H9 (cell line): ENCODE data around the gene ZNF527. TPM values are rescaled to one million over a fixed set of nuclear protein-coding genes. Genes with fewer than 3 reads are reported as not detected.
"Not testable (repeated sequence)": the region's sequence is repeated elsewhere in the genome, so short reads cannot be mapped to it uniquely, and the experiment has no call there.

Experiments
- DNase-seq: peaks from one replicate; pipeline ENCODE4 v3.0.0-alpha.2; 2017
- H2AFZ ChIP-seq: one replicate; pipeline ENCODE4 v1.6.1; 2013; ENCODE audit warnings: mild to moderate bottlenecking, low read length, control low read depth, moderate library complexity
- H2AK5ac ChIP-seq: 2 replicates; pipeline ENCODE4 v1.6.1; 2013; ENCODE audit warnings: low read length, control low read depth, mixed read lengths; ENCODE audit not compliant: insufficient read length
- H2BK120ac ChIP-seq: one replicate; pipeline ENCODE4 v1.6.1; 2013; ENCODE audit warnings: low read depth, mild to moderate bottlenecking, low read length, control low read depth, inconsistent platforms; ENCODE audit not compliant: poor library complexity, severe bottlenecking
- H2BK12ac ChIP-seq: 2 replicates; pipeline ENCODE4 v1.6.1; 2013; ENCODE audit warnings: low read length, control low read depth, mixed read lengths, low read depth; ENCODE audit not compliant: insufficient read length
- H2BK15ac ChIP-seq: 2 replicates; pipeline ENCODE4 v1.6.1; 2013; ENCODE audit warnings: low read depth, low read length, control low read depth
- H2BK20ac ChIP-seq: one replicate; pipeline ENCODE4 v1.6.1; 2013; ENCODE audit warnings: low read depth, mild to moderate bottlenecking, low read length, control low read depth, inconsistent platforms; ENCODE audit not compliant: poor library complexity, severe bottlenecking
- H2BK5ac ChIP-seq: 2 replicates; pipeline ENCODE4 v1.6.1; 2013; ENCODE audit warnings: low read length, control low read depth, mixed read lengths; ENCODE audit not compliant: insufficient read length
- H3K14ac ChIP-seq: 2 replicates; pipeline ENCODE4 v1.6.1; 2013; ENCODE audit warnings: low read length, control low read depth; ENCODE audit not compliant: insufficient read depth
- H3K18ac ChIP-seq: 2 replicates; pipeline ENCODE4 v1.6.1; 2013; ENCODE audit warnings: low read depth, mild to moderate bottlenecking, mixed read lengths, low read length, control low read depth; ENCODE audit not compliant: insufficient read length
- H3K23ac ChIP-seq: 2 replicates; pipeline ENCODE4 v1.6.1; 2013; ENCODE audit warnings: low read length, control low read depth, mixed read lengths, low read depth; ENCODE audit not compliant: insufficient read length
- H3K23me2 ChIP-seq: 2 replicates; pipeline ENCODE4 v1.6.1; 2013; ENCODE audit warnings: low read depth, mild to moderate bottlenecking, mixed read lengths, low read length, control low read depth; ENCODE audit not compliant: insufficient read length, poor library complexity, severe bottlenecking
- H3K27ac ChIP-seq: 2 replicates; pipeline ENCODE4 v1.5.1; 2013; ENCODE audit warnings: low read length, control low read depth, mixed read lengths, low read depth; ENCODE audit not compliant: insufficient read length
- H3K27me3 ChIP-seq: 2 replicates; pipeline ENCODE4 v1.6.1; 2013; ENCODE audit warnings: low read length, control low read depth, inconsistent platforms; ENCODE audit not compliant: insufficient read depth
- H3K4ac ChIP-seq: 2 replicates; pipeline ENCODE4 v1.6.1; 2013; ENCODE audit warnings: low read depth, mild to moderate bottlenecking, control low read depth, inconsistent platforms, low read length, moderate library complexity
- H3K4me1 ChIP-seq: 2 replicates; pipeline ENCODE4 v1.6.1; 2013; ENCODE audit warnings: low read length, control low read depth, inconsistent platforms; ENCODE audit not compliant: insufficient read depth
- H3K4me2 ChIP-seq: 2 replicates; pipeline ENCODE4 v1.6.1; 2013; ENCODE audit warnings: low read length, control low read depth, mixed read lengths; ENCODE audit not compliant: insufficient read length, insufficient read depth
- H3K56ac ChIP-seq: 2 replicates; pipeline ENCODE4 v1.6.1; 2013; ENCODE audit warnings: low read depth, mild to moderate bottlenecking, mixed read lengths, low read length, control low read depth; ENCODE audit not compliant: insufficient read length
- H3K79me1 ChIP-seq: 2 replicates; pipeline ENCODE4 v1.6.1; 2013; ENCODE audit warnings: low read depth, mild to moderate bottlenecking, moderate library complexity, low read length, control low read depth, inconsistent platforms; ENCODE audit not compliant: insufficient read depth, poor library complexity, severe bottlenecking
- H3K79me2 ChIP-seq: 2 replicates; pipeline ENCODE4 v1.6.1; 2013; ENCODE audit warnings: low read length, control low read depth, inconsistent platforms; ENCODE audit not compliant: insufficient read depth
- H3K9ac ChIP-seq: 2 replicates; pipeline ENCODE4 v1.6.1; 2013; ENCODE audit warnings: low read length, control low read depth, mixed read lengths; ENCODE audit not compliant: insufficient read length; ENCODE audit errors: extremely low read depth
- H3K9me3 ChIP-seq: one replicate; pipeline ENCODE4 v1.6.1; 2013; ENCODE audit warnings: low read depth, low read length, inconsistent platforms; ENCODE audit not compliant: control insufficient read depth
- H3T11ph ChIP-seq: one replicate; pipeline ENCODE4 v1.6.1; 2013; ENCODE audit warnings: mild to moderate bottlenecking, low read length, control low read depth, inconsistent platforms
- H4K20me1 ChIP-seq: one replicate; pipeline ENCODE4 v1.6.1; 2013; ENCODE audit not compliant: control insufficient read depth, insufficient read length, insufficient read depth
- H4K5ac ChIP-seq: 2 replicates; pipeline ENCODE4 v1.6.1; 2013; ENCODE audit warnings: low read depth, mild to moderate bottlenecking, mixed read lengths, low read length, control low read depth; ENCODE audit not compliant: insufficient read length
- H4K8ac ChIP-seq: replicated peaks from 2 replicates; pipeline ENCODE4 v1.6.1; 2013; ENCODE audit warnings: low read length, control low read depth, mixed read lengths, low read depth; ENCODE audit not compliant: insufficient read length
- H4K91ac ChIP-seq: 2 replicates; pipeline ENCODE4 v1.6.1; 2013; ENCODE audit warnings: low read depth, mild to moderate bottlenecking, moderate library complexity, mixed read lengths, low read length, control low read depth; ENCODE audit not compliant: insufficient read length
- H3K27ac Mint-ChIP-seq, 3 experiments: 2 replicates in 2 of 3; 3 replicates in 1 of 3; pipeline ENCODE4 v1.8.0; 2020 to 2021; ENCODE audit warnings: mixed read lengths in 3 of 3, mild to moderate bottlenecking in 1 of 3, moderate library complexity in 1 of 3
- H3K27me3 Mint-ChIP-seq: 2 replicates; pipeline ENCODE4 v1.8.0; 2021; ENCODE audit warnings: low read depth, mild to moderate bottlenecking, moderate library complexity, mixed read lengths
- H3K36me3 Mint-ChIP-seq, 3 experiments: 2 replicates in 2 of 3; 3 replicates in 1 of 3; pipeline ENCODE4 v1.8.0; 2020 to 2021; ENCODE audit warnings: low read depth in 3 of 3, mixed read lengths in 3 of 3; ENCODE audit not compliant: insufficient read depth in 1 of 3
- H3K4me1 Mint-ChIP-seq, 2 experiments: 2 replicates each; pipeline ENCODE4 v1.8.0; 2020; ENCODE audit warnings: mixed read lengths in 2 of 2
- H3K4me3 Mint-ChIP-seq, 2 experiments: 2 replicates in 1 of 2; 3 replicates in 1 of 2; pipeline ENCODE4 v1.8.0; 2020 to 2021; ENCODE audit warnings: mild to moderate bottlenecking in 2 of 2, mixed read lengths in 2 of 2, moderate library complexity in 1 of 2
- H3K9me3 Mint-ChIP-seq, 2 experiments: 2 replicates in 1 of 2; 3 replicates in 1 of 2; pipeline ENCODE4 v1.8.0; 2020; ENCODE audit warnings: mild to moderate bottlenecking in 2 of 2, mixed read lengths in 2 of 2, moderate library complexity in 1 of 2
- CTCF ChIP-seq: fragments of 200-600 bp; sonication (generic); conservative IDR thresholded peaks from 3 replicates; pipeline ENCODE4 v1.8.0; 2021; ENCODE audit warnings: antibody characterized with exemption, mild to moderate bottlenecking
- WGBS: extraction: QIAGEN DNeasy Blood & Tissue Kit; methylation state at CpG from one replicate; pipeline ENCODE4 v1.1.7; 2013; ENCODE audit warnings: missing lambda C conversion rate, low lambda C conversion rate, mixed read lengths; ENCODE audit not compliant: insufficient read length; ENCODE audit errors: extremely low coverage; 5-methylcytosine and 5-hydroxymethylcytosine counted together
- total RNA-seq: library from RNA; stranded (reverse); gene quantifications from 2 replicates; pipeline ENCODE4 v1.2.1, GENCODE V29; 2021

The ZNF527 gene
- total RNA-seq, 1 experiment from 2014 or later = 6.1 TPM

GRCh38 chr19:37389234-37389633 lies 18.3 kb downstream of the ZNF527 start:
- H4K91ac ChIP-seq = no peak overlapping the region
- H3K4me1 Mint-ChIP-seq = no peaks in the 10 kb centered on the region
- no peaks in the 10 kb centered on the region for H3K27me3 ChIP-seq
- H3K9ac ChIP-seq = no peak overlapping the region
- H3K9me3 Mint-ChIP-seq = peaks cover 83 to 89% of the 10 kb centered on the region in 2 experiments
- no peak overlapping the region for H2BK5ac ChIP-seq
- no peaks in the 10 kb centered on the region for H3K79me1 ChIP-seq
- H3K56ac ChIP-seq = no peak overlapping the region
- no peak overlapping the region for H3K23ac ChIP-seq
- DNase-seq = no peak
- H2BK20ac ChIP-seq = no peak overlapping the region
- H3K27ac ChIP-seq = no peak overlapping the region
- H3K27me3 Mint-ChIP-seq = no peaks in the 10 kb centered on the region
- no peaks in the 10 kb centered on the region for H3K4me1 ChIP-seq
- no peak overlapping the region for H3K4ac ChIP-seq
- no peak overlapping the region for H3K4me3 Mint-ChIP-seq
- H3K27ac Mint-ChIP-seq = no peak overlapping the region
- H2AFZ ChIP-seq = no peak overlapping the region
- H3T11ph ChIP-seq = no peak overlapping the region
- no peak overlapping the region for H4K8ac ChIP-seq
- H3K36me3 Mint-ChIP-seq = peaks cover 52 to 80% (median 76%) of the 10 kb centered on the region in 3 experiments
- no peak overlapping the region for H2BK120ac ChIP-seq
- H3K79me2 ChIP-seq = no peaks in the 10 kb centered on the region
- no CpG with 5 or more reads among the region's 4 CpGs for WGBS
- no peak overlapping the region for H2BK15ac ChIP-seq
- H4K5ac ChIP-seq = no peak overlapping the region
- H3K18ac ChIP-seq = no peak overlapping the region
- no peak for TF ChIP-seq CTCF
- H3K14ac ChIP-seq = no peak overlapping the region
- no peak overlapping the region for H2BK12ac ChIP-seq
- H3K23me2 ChIP-seq = no peaks in the 10 kb centered on the region
- H4K20me1 ChIP-seq = no peaks in the 10 kb centered on the region
- peaks cover 62% of the 10 kb centered on the region for H3K9me3 ChIP-seq
- no peak overlapping the region for H3K4me2 ChIP-seq
- no peak overlapping the region for H2AK5ac ChIP-seq

- not testable (repeated sequence) for H3K9ac ChIP-seq, H3K4ac ChIP-seq, H4K8ac ChIP-seq, H2AK5ac ChIP-seq, H3K4me1 ChIP-seq, H3K27me3 Mint-ChIP-seq, H2BK20ac ChIP-seq, H4K91ac ChIP-seq, H3K4me2 ChIP-seq, DNase-seq, H3K4me3 Mint-ChIP-seq, H3K23ac ChIP-seq, H2BK12ac ChIP-seq, H3K79me2 ChIP-seq, H3K56ac ChIP-seq, H3T11ph ChIP-seq, H2BK120ac ChIP-seq, H3K27ac Mint-ChIP-seq, H3K27ac ChIP-seq, H3K4me1 Mint-ChIP-seq, H4K20me1 ChIP-seq, H3K27me3 ChIP-seq, H2AFZ ChIP-seq, H3K23me2 ChIP-seq, H3K79me1 ChIP-seq, H2BK15ac ChIP-seq, H3K18ac ChIP-seq, H2BK5ac ChIP-seq, H4K5ac ChIP-seq, H3K14ac ChIP-seq
- no CpG with 5 or more reads among the region's 6 CpGs for WGBS
- Mint-ChIP-seq H3K36me3 (peaks cover 43 to 66% (median 60%) of the 10 kb centered on the region in 3 experiments), H3K9me3 (peaks cover 79 to 87% of the 10 kb centered on the region in 2 experiments)
- H3K9me3 ChIP-seq = peaks cover 50% of the 10 kb centered on the region
Observed at GRCh38 chr19:37391399-37391798, 20.5 kb downstream of the ZNF527 start.
